ENCODE measurements around the gene H1-8. TPM values are rescaled to one million over a fixed set of nuclear protein-coding genes. Genes with fewer than 3 reads are reported as not detected.

H1-8 gene
- total RNA-seq, 1 donor from 2014 or later: not detected

- no peak for DNase-seq (ENCODE audit: low read depth)
Observed at GRCh38 chr3:129563332-129563731, 20.4 kb downstream of the H1-8 start.

GRCh38 chr3:129563850-129564535 lies 21.0 kb downstream of the H1-8 start:
- DNase-seq (ENCODE audit: low read depth): no peak
- no peak for TF ChIP-seq CTCF (IDR thresholded peaks at IDR 0.05; ENCODE audit: insufficient read depth, low read length, poor library complexity, severe bottlenecking)
- H3K4me3 ChIP-seq (ENCODE audit: low read depth, low read length): no peak overlapping the region
- no peaks in the 10 kb centered on the region for H3K27me3 ChIP-seq (ENCODE audit: control insufficient read depth, insufficient read depth, low read length)
- H3K36me3 ChIP-seq (ENCODE audit: control insufficient read depth, insufficient read depth, low read length): no peaks in the 10 kb centered on the region

More at GRCh38 chr3:129563332-129563731, 20.4 kb downstream of the H1-8 start:
- H3K27me3 ChIP-seq (ENCODE audit: control insufficient read depth, insufficient read depth, low read length): no peaks in the 10 kb centered on the region
- TF ChIP-seq CTCF (IDR thresholded peaks at IDR 0.05; ENCODE audit: insufficient read depth, low read length, poor library complexity, severe bottlenecking): no peak
- no peaks in the 10 kb centered on the region for H3K36me3 ChIP-seq (ENCODE audit: control insufficient read depth, insufficient read depth, low read length)
- H3K4me3 ChIP-seq (ENCODE audit: low read depth, low read length): no peak overlapping the region

- H3K27me3 ChIP-seq (ENCODE audit: control insufficient read depth, insufficient read depth, low read length): no peaks in the 10 kb centered on the region
- no peak for TF ChIP-seq CTCF (IDR thresholded peaks at IDR 0.05; ENCODE audit: insufficient read depth, low read length, poor library complexity, severe bottlenecking)
- no peak for DNase-seq (ENCODE audit: low read depth)
- no peak overlapping the region for H3K4me3 ChIP-seq (ENCODE audit: low read depth, low read length)
- no peaks in the 10 kb centered on the region for H3K36me3 ChIP-seq (ENCODE audit: control insufficient read depth, insufficient read depth, low read length)
Observed at GRCh38 chr3:129564981-129565644, 22.1 kb downstream of the H1-8 start.

GRCh38 chr3:129565902-129566301 lies 22.9 kb downstream of the H1-8 start:
- Histone ChIP-seq H3K27me3 (ENCODE audit: control insufficient read depth, insufficient read depth, low read length) (no peaks in the 10 kb centered on the region), H3K4me3 (ENCODE audit: low read depth, low read length) (no peak overlapping the region), H3K36me3 (ENCODE audit: control insufficient read depth, insufficient read depth, low read length) (no peaks in the 10 kb centered on the region)
- no peak for DNase-seq (ENCODE audit: low read depth)
- TF ChIP-seq CTCF (IDR thresholded peaks at IDR 0.05; ENCODE audit: insufficient read depth, low read length, poor library complexity, severe bottlenecking): no peak

GRCh38 chr3:129567176-129567705 lies 24.3 kb downstream of the H1-8 start:
- no peaks in the 10 kb centered on the region for H3K36me3 ChIP-seq (ENCODE audit: control insufficient read depth, insufficient read depth, low read length)
- no peak for DNase-seq (ENCODE audit: low read depth)
- no peaks in the 10 kb centered on the region for H3K27me3 ChIP-seq (ENCODE audit: control insufficient read depth, insufficient read depth, low read length)
- TF ChIP-seq CTCF (IDR thresholded peaks at IDR 0.05; ENCODE audit: insufficient read depth, low read length, poor library complexity, severe bottlenecking): no peak
- no peak overlapping the region for H3K4me3 ChIP-seq (ENCODE audit: low read depth, low read length)

All from kidney epithelial cell (primary cell).